Right renal pelvis (tissue), 4 donors: ENCODE measurements around the gene FNDC8. TPM values are rescaled to one million over a fixed set of nuclear protein-coding genes. Genes with fewer than 3 reads are reported as not detected.
"Not testable (repeated sequence)": the region's sequence is repeated elsewhere in the genome, so short reads cannot be mapped to it uniquely, and the experiment has no call there.

Source experiments
- DNase-seq, 4 donors: peaks; one replicate each; pipeline ENCODE4 v3.0.0-alpha.2; 2013; ENCODE audit warnings: low read depth in 4 of 4, low spot score in 3 of 4, missing footprints in 1 of 4
- polyA plus RNA-seq, 4 donors: library from polyadenylated mRNA; unstranded; fragments of 120-200 nt; gene quantifications; one replicate each; pipeline ENCODE4 v1.2.1, GENCODE V29; 2013; ENCODE audit not compliant: insufficient read length in 4 of 4

The FNDC8 gene
- polyA plus RNA-seq, 4 donors: 0.17 to 0.30 TPM; not detected in 2

DNA sequence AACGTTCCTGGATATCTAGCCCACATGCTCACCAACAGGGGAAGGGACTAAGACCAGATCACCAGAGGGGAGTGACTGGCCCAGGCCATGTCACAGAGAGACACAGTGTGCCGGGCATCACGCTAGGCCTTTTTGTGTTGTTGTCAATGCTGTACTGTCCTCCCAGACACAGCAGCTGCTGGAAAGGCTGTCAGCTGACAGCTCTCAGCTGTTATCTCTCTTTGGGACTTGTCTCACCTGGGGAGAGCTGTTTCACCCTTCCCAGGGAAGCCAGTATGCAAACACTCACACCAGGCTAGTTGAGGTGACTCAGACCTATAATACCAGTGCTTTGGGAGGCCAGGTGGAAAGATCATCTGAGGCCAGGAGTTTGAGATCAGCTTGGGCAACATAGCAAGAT, 45.6 kb downstream of the FNDC8 start:
- DNase-seq: no peak

- no peak for DNase-seq
Observed at GRCh38 chr17:35167666-35168065, 46.3 kb downstream of the FNDC8 start.

DNA sequence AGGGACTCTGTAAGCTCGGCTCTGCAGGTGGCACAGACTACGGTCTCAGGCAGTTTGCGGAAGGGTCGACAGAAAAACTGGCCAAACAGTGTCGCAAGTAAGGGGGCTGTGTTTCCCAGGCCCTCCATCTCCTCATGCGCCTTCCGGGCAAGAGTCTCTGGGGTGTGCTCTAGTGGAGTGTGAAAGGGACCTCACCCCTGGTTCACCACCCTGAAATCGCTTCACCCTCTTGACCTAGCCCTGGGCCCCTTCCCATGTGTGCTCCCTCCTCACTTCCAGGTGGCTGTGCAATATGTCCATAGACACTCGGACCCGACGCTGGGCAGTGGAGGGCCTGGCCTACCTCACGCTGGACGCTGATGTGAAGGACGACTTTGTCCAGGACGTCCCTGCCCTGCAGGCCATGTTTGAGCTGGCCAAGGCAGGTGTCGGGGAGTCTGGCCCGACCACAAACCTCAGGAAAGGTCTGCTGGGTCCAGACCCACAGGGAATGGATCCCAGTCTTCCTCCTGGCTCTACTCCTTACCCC, 48.5 kb downstream of the FNDC8 start:
- no peak for DNase-seq

GRCh38 chr17:35170968-35171771, 49.8 kb downstream of the FNDC8 start:
- no peak for DNase-seq

- DNase-seq: no peak
Observed at GRCh38 chr17:35171834-35172233, 50.4 kb downstream of the FNDC8 start.

- DNase-seq: not testable (repeated sequence)
Observed at GRCh38 chr17:35172321-35172720, 50.9 kb downstream of the FNDC8 start.

DNA sequence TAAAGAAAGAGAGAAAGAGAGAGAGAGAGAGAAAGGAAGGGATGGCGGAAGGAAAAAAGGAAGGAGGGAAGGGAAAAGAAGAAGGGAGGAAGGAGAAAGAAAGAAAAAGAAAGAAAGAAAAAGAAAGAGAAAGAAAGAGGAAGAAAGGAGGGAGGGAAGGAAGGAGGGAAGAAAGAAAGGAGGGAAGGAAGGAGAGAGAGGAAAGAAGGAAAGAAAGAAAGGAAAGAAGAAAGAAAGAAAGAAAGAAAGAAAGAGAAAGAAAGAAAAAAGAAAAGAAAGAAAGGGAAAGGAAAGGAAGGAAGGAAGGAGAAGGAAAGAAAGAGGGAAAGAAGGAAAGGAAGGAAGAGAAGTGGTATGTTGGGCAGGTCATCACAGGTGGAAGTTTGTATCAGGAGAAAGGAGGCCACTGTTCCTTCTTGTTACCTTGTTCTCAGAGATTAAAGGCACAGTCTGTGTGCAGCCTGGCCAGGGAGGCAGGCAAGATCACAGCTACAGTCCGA, 53.5 kb downstream of the FNDC8 start:
- no peak for DNase-seq

- DNase-seq: no peak
Observed at GRCh38 chr17:35175638-35176415, 54.4 kb downstream of the FNDC8 start.

GRCh38 chr17:35176897-35177296, 55.5 kb downstream of the FNDC8 start:
- DNase-seq: no peak

- not testable (repeated sequence) for DNase-seq
Observed at GRCh38 chr17:35179379-35179778, 58.0 kb downstream of the FNDC8 start.

Other genes with a start within 250 kb of the FNDC8 start
- 1 to 10 TPM; 4.6 to 4.9 (median 4.6) TPM for gene CCT6B, start 160.2 kb upstream of the FNDC8 start, polyA plus RNA-seq
- gene ZNF830, start 160.1 kb upstream of the FNDC8 start, polyA plus RNA-seq: 10 to 100 TPM; 25.1 to 26.6 (median 26.1) TPM
- 10 to 100 TPM; 32.9 to 37.9 (median 34.3) TPM for gene LIG3, start 141.1 kb upstream of the FNDC8 start, polyA plus RNA-seq
- 10 to 100 TPM; 20.8 to 26.1 (median 23.2) TPM for gene RFFL, start 57.9 kb upstream of the FNDC8 start, polyA plus RNA-seq
- 10 to 100 TPM; 10.9 to 12.9 (median 11.3) TPM for gene RAD51D, start 1.8 kb upstream of the FNDC8 start, polyA plus RNA-seq
- gene NLE1, start 20.7 kb downstream of the FNDC8 start, polyA plus RNA-seq: 10 to 100 TPM; 15.8 to 20.8 (median 18.8) TPM
- gene UNC45B, start 26.2 kb downstream of the FNDC8 start, polyA plus RNA-seq: under 1 TPM; 0.10 to 0.26 (median 0.16) TPM
- under 1 TPM in 1 of 4 donors, not detected in 3; 0.09 TPM for gene SLC35G3, start 72.8 kb downstream of the FNDC8 start, polyA plus RNA-seq
- 10 to 100 TPM; 11.5 to 17.6 (median 15.3) TPM for gene SLFN5, start 121.5 kb downstream of the FNDC8 start, polyA plus RNA-seq